ENCODE data around the gene PPIH.
A peak's percentile ranks its signal among the peaks of the same experiment; 100 is the strongest.
"Not testable (repeated sequence)": the region's sequence is repeated elsewhere in the genome, so short reads cannot be mapped to it uniquely, and the experiment has no call there.

Gene PPIH

GRCh38 chr1:42657981-42658876, at the start of gene PPIH:
TSS of gene PPIH (plus strand) at chr1:42658423. CDS start at chr1:42658447, 24 bp downstream.
- TF ChIP-seq, protein P1, sequence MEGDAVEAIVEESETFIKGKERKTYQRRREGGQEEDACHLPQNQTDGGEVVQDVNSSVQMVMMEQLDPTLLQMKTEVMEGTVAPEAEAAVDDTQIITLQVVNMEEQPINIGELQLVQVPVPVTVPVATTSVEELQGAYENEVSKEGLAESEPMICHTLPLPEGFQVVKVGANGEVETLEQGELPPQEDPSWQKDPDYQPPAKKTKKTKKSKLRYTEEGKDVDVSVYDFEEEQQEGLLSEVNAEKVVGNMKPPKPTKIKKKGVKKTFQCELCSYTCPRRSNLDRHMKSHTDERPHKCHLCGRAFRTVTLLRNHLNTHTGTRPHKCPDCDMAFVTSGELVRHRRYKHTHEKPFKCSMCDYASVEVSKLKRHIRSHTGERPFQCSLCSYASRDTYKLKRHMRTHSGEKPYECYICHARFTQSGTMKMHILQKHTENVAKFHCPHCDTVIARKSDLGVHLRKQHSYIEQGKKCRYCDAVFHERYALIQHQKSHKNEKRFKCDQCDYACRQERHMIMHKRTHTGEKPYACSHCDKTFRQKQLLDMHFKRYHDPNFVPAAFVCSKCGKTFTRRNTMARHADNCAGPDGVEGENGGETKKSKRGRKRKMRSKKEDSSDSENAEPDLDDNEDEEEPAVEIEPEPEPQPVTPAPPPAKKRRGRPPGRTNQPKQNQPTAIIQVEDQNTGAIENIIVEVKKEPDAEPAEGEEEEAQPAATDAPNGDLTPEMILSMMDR (IDR thresholded peaks at IDR 0.05; ENCODE audit: low read depth, low read length): peak; percentile 17
- H3K4me3 ChIP-seq (ENCODE audit: low read depth, low read length): peak within 1 kb of the TSS; percentile 97
- in situ Hi-C loops (cut with HindIII; ENCODE audit: low sequenced_read_pairs): no loop called here
- DNase-seq (ENCODE audit: low read depth, low spot score): peak; percentile 89

- no peak for DNase-seq (ENCODE audit: low read depth, low spot score)
- TF ChIP-seq, protein P1 (IDR thresholded peaks at IDR 0.05; ENCODE audit: low read depth, low read length): no peak
- in situ Hi-C loops (cut with HindIII; ENCODE audit: low sequenced_read_pairs): no loop called here
Observed at GRCh38 chr1:42613803-42614131, 44.5 kb upstream of the PPIH start.

GRCh38 chr1:42618866-42619265, 39.4 kb upstream of the PPIH start:
- no peak overlapping the region for H3K4me3 ChIP-seq (ENCODE audit: low read depth, low read length)
- TF ChIP-seq, protein P1 (IDR thresholded peaks at IDR 0.05; ENCODE audit: low read depth, low read length): no peak
- DNase-seq (ENCODE audit: low read depth, low spot score): no peak
- in situ Hi-C loops (cut with HindIII; ENCODE audit: low sequenced_read_pairs): no loop called here

More at GRCh38 chr1:42613803-42614131, 44.5 kb upstream of the PPIH start:
- no peak overlapping the region for H3K4me3 ChIP-seq (ENCODE audit: low read depth, low read length)

- no peak for DNase-seq (ENCODE audit: low read depth, low spot score)
- H3K4me3 ChIP-seq (ENCODE audit: low read depth, low read length): no peak overlapping the region
- in situ Hi-C loops (cut with HindIII; ENCODE audit: low sequenced_read_pairs): no loop called here
- TF ChIP-seq, protein P1 (IDR thresholded peaks at IDR 0.05; ENCODE audit: low read depth, low read length): no peak
Observed at GRCh38 chr1:42620307-42620706, 37.9 kb upstream of the PPIH start.

GRCh38 chr1:42621180-42621579, 37.0 kb upstream of the PPIH start:
- DNase-seq (ENCODE audit: low read depth, low spot score); in situ Hi-C loops (cut with HindIII; ENCODE audit: low sequenced_read_pairs); H3K4me3 ChIP-seq (ENCODE audit: low read depth, low read length): not testable (repeated sequence)

- H3K4me3 ChIP-seq (ENCODE audit: low read depth, low read length); in situ Hi-C loops (cut with HindIII; ENCODE audit: low sequenced_read_pairs): not testable (repeated sequence)
Observed at GRCh38 chr1:42627205-42627604, 31.0 kb upstream of the PPIH start.

DNA sequence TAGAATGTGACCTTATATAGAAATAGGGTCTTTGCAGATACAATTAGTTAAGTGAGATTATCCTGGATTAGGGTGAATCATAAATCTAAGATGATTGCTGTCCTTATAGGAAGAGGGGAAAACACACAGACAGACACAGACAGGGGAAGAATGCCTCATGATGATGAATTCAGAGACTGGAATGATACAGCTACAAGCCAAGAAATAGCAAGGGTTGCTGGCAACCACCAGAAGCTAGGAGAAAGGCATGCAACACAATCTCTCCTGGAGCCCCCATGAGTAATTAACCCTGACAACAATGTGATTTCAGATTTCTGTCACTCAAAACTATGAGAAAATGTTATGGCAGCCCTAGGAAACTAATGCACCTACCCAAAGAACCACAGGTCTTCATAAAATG, 19.1 kb upstream of the PPIH start:
- no peak overlapping the region for H3K4me3 ChIP-seq (ENCODE audit: low read depth, low read length)
- in situ Hi-C loops (cut with HindIII; ENCODE audit: low sequenced_read_pairs): no loop called here
- TF ChIP-seq, protein P1 (IDR thresholded peaks at IDR 0.05; ENCODE audit: low read depth, low read length): no peak
- DNase-seq (ENCODE audit: low read depth, low spot score): no peak

More at GRCh38 chr1:42627205-42627604, 31.0 kb upstream of the PPIH start:
- not testable (repeated sequence) for DNase-seq (ENCODE audit: low read depth, low spot score)
